GM12878 (cell line): ENCODE data around the gene RFX5. TPM values are rescaled to one million over a fixed set of nuclear protein-coding genes. Genes with fewer than 3 reads are reported as not detected.

Source experiments
- ATAC-seq: fragments of 200-7000 bp; cut with Tn5 transposase; 3 replicates; pipeline ENCODE4 v1.9.1; 2020; ENCODE audit warnings: mild to moderate bottlenecking, moderate library complexity
- BruUV-seq: library from RNA; stranded (reverse); fragments of 400-500 nt; replicated peaks from 2 replicates; lab custom pipeline; 2021; lab: Mats Ljungman, UMichigan
- CTCF ChIA-PET: fragments of 300-600 bp; sonication (Branson Sonifier 250); formaldehyde crosslinking; extraction: SDS; loops from one replicate; lab custom pipeline; 2021; ENCODE audit warnings: inconsistent platforms; lab: Yijun Ruan, JAX
- POLR2A ChIA-PET: fragments of 350-600 bp; formaldehyde crosslinking; extraction: SDS; loops from one replicate; lab custom pipeline; 2021; ENCODE audit warnings: inconsistent platforms; lab: Charles Lee
- RAD21 ChIA-PET: fragments of 300-600 bp; sonication (Branson Sonifier 250); formaldehyde crosslinking; loops from one replicate; lab custom pipeline; 2023; ENCODE audit warnings: antibody characterized with exemption; ENCODE audit not compliant: unreplicated experiment; lab: Charles Lee
- SMC1A ChIA-PET: fragments of 300-600 bp; sonication (Branson Sonifier 250); formaldehyde crosslinking; loops from one replicate; lab custom pipeline; 2023; ENCODE audit not compliant: unreplicated experiment, uncharacterized antibody; lab: Charles Lee
- DNase-seq: peaks from one replicate; pipeline ENCODE4 v3.0.0-alpha.2; 2011; ENCODE audit warnings: low read depth, low spot score
- FAIRE-seq: peaks from 3 replicates; lab custom pipeline; 2011; peaks lifted over from hg19 to GRCh38; lab: Jason Lieb, UNC
- H2AFZ ChIP-seq: 2 replicates; pipeline ENCODE4 v1.6.0; 2011; ENCODE audit warnings: low read depth, low read length, control low read depth; ENCODE audit not compliant: control insufficient read depth
- H3K27ac ChIP-seq: 2 replicates; pipeline ENCODE4 v1.5.1; 2011; ENCODE audit warnings: control low read depth; ENCODE audit not compliant: control insufficient read depth, insufficient read depth
- H3K27me3 ChIP-seq, 2 experiments: replicated peaks in 1 of 2; 2 replicates each; pipeline versions ENCODE4 v1.6.0 to v1.6.1; 2011; ENCODE audit warnings: low read length in 1 of 2; ENCODE audit not compliant: control insufficient read depth in 2 of 2, insufficient read depth in 2 of 2
- H3K36me3 ChIP-seq, 2 experiments: 2 replicates each; pipeline ENCODE4 v1.5.1; 2011; ENCODE audit warnings: low read length in 1 of 2; ENCODE audit not compliant: control insufficient read depth in 2 of 2, insufficient read depth in 2 of 2
- H3K4me1 ChIP-seq: 2 replicates; pipeline ENCODE4 v1.6.1; 2011; ENCODE audit warnings: mild to moderate bottlenecking, low read length, moderate library complexity, mixed read lengths; ENCODE audit not compliant: control insufficient read depth, insufficient read depth
- H3K4me2 ChIP-seq: 2 replicates; pipeline ENCODE4 v1.6.0; 2011; ENCODE audit warnings: control low read depth; ENCODE audit not compliant: control insufficient read depth, insufficient read depth
- H3K4me3 ChIP-seq: fragments of 200-600 bp; sonication (generic); 2 replicates; pipeline ENCODE4 v1.5.1; 2016
- H3K79me2 ChIP-seq: 2 replicates; pipeline ENCODE4 v1.6.0; 2011; ENCODE audit warnings: low read length; ENCODE audit not compliant: control insufficient read depth, insufficient read depth
- H3K9ac ChIP-seq: 2 replicates; pipeline ENCODE4 v1.8.0; 2011; ENCODE audit warnings: low read length, control low read depth, mixed read lengths; ENCODE audit not compliant: control insufficient read depth, insufficient read depth
- H3K9me3 ChIP-seq: replicated peaks from 3 replicates; pipeline ENCODE4 v1.5.1; 2011; ENCODE audit warnings: mild to moderate bottlenecking, low read length; ENCODE audit not compliant: control insufficient read depth, insufficient read depth
- H4K20me1 ChIP-seq: 2 replicates; pipeline ENCODE4 v1.6.0; 2011; ENCODE audit not compliant: control insufficient read depth, insufficient read depth
- KAT2A ChIP-seq: conservative IDR thresholded peaks from 2 replicates; pipeline ENCODE4 v1.6.1; 2011; ENCODE audit warnings: low read depth, low read length; ENCODE audit not compliant: control insufficient read depth
- MTA3 ChIP-seq: IDR thresholded peaks from 2 replicates; pipeline ENCODE4 v1.6.1; 2012; ENCODE audit warnings: low read length, inconsistent platforms, borderline replicate concordance
- MYC ChIP-seq: IDR thresholded peaks from 2 replicates; pipeline ENCODE4 v1.6.1; 2011; ENCODE audit warnings: mild to moderate bottlenecking, low read length, moderate library complexity, inconsistent platforms; ENCODE audit not compliant: insufficient read depth, insufficient replicate concordance, insufficient read length, severe bottlenecking
- POLR2A ChIP-seq: IDR thresholded peaks from 2 replicates; pipeline ENCODE4 v1.6.1; 2011; ENCODE audit warnings: low read depth, mild to moderate bottlenecking, low read length
- RUNX3 ChIP-seq: IDR thresholded peaks from 2 replicates; pipeline ENCODE4 v1.6.1; 2012; ENCODE audit warnings: low read length, inconsistent platforms
- SREBF2 ChIP-seq: IDR thresholded peaks from 2 replicates; pipeline ENCODE4 v1.6.1; 2012; ENCODE audit warnings: mild to moderate bottlenecking, low read length
- STAT1 ChIP-seq: fragments of 450-650 bp; conservative IDR thresholded peaks from 2 replicates; pipeline ENCODE4 v1.6.1; 2014; ENCODE audit warnings: antibody characterized with exemption, mild to moderate bottlenecking
- YY1 ChIP-seq: IDR thresholded peaks from 2 replicates; pipeline ENCODE4 v1.6.1; 2011; ENCODE audit warnings: low read depth, mild to moderate bottlenecking, low read length
- ZNF622 ChIP-seq: fragments of 450-650 bp; IDR thresholded peaks from 2 replicates; pipeline ENCODE4 v1.6.1; 2017; ENCODE audit warnings: mild to moderate bottlenecking, inconsistent platforms
- WGBS: methylation state at CpG from one replicate; pipeline ENCODE4 v1.1.6; 2016; ENCODE audit warnings: low lambda C conversion rate; ENCODE audit not compliant: insufficient replicate concordance, insufficient coverage; ENCODE audit errors: missing lambda C conversion rate; 5-methylcytosine and 5-hydroxymethylcytosine counted together
- in situ Hi-C: fragments of 300-500 bp; cut with MboI; formaldehyde crosslinking; loops from 9 replicates; pipeline ENCODE4 v1.14.3; 2018; ENCODE audit warnings: mixed read lengths
- intact Hi-C: fragments of 100-400 bp; cut with micrococcal nuclease; formaldehyde crosslinking; loops from one replicate; pipeline ENCODE4 v1.14.2; 2022; ENCODE audit not compliant: unreplicated experiment
- polyA plus RNA-seq, 11 experiments: library from polyadenylated mRNA; depleted of rRNA in 4 of 11; unstranded in 6 of 11; stranded (reverse) in 5 of 11; fragments of >200 nt; fragmentation: Nextera tagmentation in 4 of 11; fragmentation: Illumina TruSeq in 1 of 11; extraction: Ambion mirVana in 4 of 11; extraction: Trizol in 1 of 11; gene quantifications; 1 replicate in 1 of 11; 2 replicates in 10 of 11; pipeline versions ENCODE4 v1.2.1 to v1.2.3, GENCODE V29; 2011 to 2016; ENCODE audit warnings: inconsistent platforms in 2 of 11, missing spikeins in 2 of 11, low read depth in 1 of 11
- total RNA-seq, 4 experiments: library from RNA; depleted of rRNA in 3 of 4; stranded (reverse); fragments of >200 nt in 3 of 4; fragmentation: Illumina TruSeq in 1 of 4; extraction: Trizol in 1 of 4; gene quantifications; 2 replicates each; pipeline versions ENCODE4 v1.2.1 to v1.2.3, GENCODE V29; 2013 to 2021
- TF ChIP-seq, protein P1 (sequence below): IDR thresholded peaks from 2 replicates; pipeline ENCODE4 v1.6.1; 2012; ENCODE audit warnings: mild to moderate bottlenecking, low read depth, low read length
- TF ChIP-seq, protein P2 (sequence below): fragments of 450-650 bp; IDR thresholded peaks from 2 replicates; pipeline ENCODE4 v1.6.1; 2016; ENCODE audit warnings: mild to moderate bottlenecking
- TF ChIP-seq, protein P3 (sequence below): fragments of 450-650 bp; IDR thresholded peaks from 2 replicates; pipeline ENCODE4 v1.6.1; 2016; ENCODE audit warnings: mild to moderate bottlenecking, moderate library complexity, borderline replicate concordance

RFX5 gene
- total and polyA plus RNA-seq, 10 of the 15 experiments (the other 5 are each of a cell fraction or from before 2014, with no cell fraction given): 14.1 to 198 (median 124) TPM

DNA sequence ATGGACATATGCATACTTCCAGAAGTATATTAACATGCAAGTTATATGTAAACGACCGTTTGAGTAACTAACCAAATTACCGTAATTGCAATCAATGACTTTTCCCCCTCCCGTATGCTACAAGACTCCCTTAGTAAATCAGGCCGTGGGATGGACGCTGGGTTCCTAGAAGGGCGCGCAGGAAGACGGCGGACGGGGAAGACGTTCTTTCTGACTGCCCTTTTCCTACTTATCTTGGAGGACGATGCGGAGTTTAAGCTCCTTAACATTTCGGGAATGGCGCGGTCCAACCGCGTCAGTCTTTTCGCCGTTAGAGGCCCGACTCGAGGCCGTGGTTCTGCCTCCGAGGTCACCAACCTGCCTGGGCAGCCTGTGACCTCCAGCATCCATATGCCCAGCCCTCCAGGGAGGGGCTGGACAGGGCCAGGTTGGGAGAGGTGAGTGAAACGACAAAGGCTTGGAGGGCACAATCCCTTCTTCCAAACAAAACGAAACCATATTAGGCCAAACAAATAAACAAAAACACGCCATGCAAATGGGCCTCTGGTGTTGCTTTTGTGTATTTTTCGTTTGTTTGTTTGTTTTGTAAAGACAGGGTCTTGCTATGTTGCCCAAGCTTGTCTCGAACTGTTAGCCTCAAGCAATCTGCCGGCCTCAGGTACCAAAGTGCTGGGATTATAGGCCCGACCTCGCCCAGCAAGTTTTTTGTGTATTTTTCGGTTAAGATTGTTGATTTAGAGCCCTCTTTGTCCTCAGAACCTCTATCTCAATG is 19.0 kb downstream of the RFX5 start:
- H4K20me1 ChIP-seq: no peaks in the 10 kb centered on the region
- H3K4me1 ChIP-seq: peaks cover 9% of the 10 kb centered on the region; the same call in 1 of the 2 replicates
- ChIA-PET POLR2A (interaction anchor here (0.6 to 10.5 kb wide), 10 partner anchors 13 to 139 kb away, joined by 3 to 110 read pairs (median 8); partner anchors contain the start of genes PSMB4, RFX5, VPS72 and ZNF687), CTCF (interaction anchor here (1.3 to 14.4 kb wide), 6 partner anchors 11 to 47 kb away, joined by 5 to 189 read pairs (median 8); no protein-coding TSS in a partner anchor), SMC1A (interaction anchor here (0.8 to 6.8 kb wide), 11 partner anchors 12 to 116 kb away, joined by 3 to 75 read pairs (median 8); partner anchors contain the start of genes PSMB4, PSMD4, RFX5 and ZNF687), RAD21 (interaction anchor here (0.8 to 3.8 kb wide), 14 partner anchors 10 to 964 kb away, joined by 3 to 37 read pairs (median 5); partner anchors contain the start of genes PSMB4, RFX5, RPRD2 and VPS72)
- peak overlapping the region; percentile 72 for H3K4me2 ChIP-seq
- H3K4me3 ChIP-seq: peak overlapping the region; percentile 74
- no peaks in the 10 kb centered on the region for H3K27me3 ChIP-seq
- intact Hi-C loops: loop anchor here (2.0 to 5.0 kb wide), 2 partner anchors 45 to 131 kb away; partner anchors contain the start of genes PIP5K1A and ZNF687
- DNase-seq (no peak), FAIRE-seq (peak; percentile 7), ATAC-seq (peak; percentile 6)
- no peaks in the 10 kb centered on the region; a peak in 1 of 4 replicates for H3K36me3 ChIP-seq
- H3K79me2 ChIP-seq: peaks cover 30% of the 10 kb centered on the region
- 11% methylated on average over 34 of the region's 34 CpGs for WGBS
- in situ Hi-C loops: no loop called here
- no peak for TF ChIP-seq YY1
- peak; percentile 17; the same call in 1 of the 2 replicates for TF ChIP-seq RUNX3
- no peak for TF ChIP-seq SREBF2
- 0 out of 2 replicates have a peak, but pooled peaks have one; percentile 29 for TF ChIP-seq MTA3
- TF ChIP-seq, protein P1, sequence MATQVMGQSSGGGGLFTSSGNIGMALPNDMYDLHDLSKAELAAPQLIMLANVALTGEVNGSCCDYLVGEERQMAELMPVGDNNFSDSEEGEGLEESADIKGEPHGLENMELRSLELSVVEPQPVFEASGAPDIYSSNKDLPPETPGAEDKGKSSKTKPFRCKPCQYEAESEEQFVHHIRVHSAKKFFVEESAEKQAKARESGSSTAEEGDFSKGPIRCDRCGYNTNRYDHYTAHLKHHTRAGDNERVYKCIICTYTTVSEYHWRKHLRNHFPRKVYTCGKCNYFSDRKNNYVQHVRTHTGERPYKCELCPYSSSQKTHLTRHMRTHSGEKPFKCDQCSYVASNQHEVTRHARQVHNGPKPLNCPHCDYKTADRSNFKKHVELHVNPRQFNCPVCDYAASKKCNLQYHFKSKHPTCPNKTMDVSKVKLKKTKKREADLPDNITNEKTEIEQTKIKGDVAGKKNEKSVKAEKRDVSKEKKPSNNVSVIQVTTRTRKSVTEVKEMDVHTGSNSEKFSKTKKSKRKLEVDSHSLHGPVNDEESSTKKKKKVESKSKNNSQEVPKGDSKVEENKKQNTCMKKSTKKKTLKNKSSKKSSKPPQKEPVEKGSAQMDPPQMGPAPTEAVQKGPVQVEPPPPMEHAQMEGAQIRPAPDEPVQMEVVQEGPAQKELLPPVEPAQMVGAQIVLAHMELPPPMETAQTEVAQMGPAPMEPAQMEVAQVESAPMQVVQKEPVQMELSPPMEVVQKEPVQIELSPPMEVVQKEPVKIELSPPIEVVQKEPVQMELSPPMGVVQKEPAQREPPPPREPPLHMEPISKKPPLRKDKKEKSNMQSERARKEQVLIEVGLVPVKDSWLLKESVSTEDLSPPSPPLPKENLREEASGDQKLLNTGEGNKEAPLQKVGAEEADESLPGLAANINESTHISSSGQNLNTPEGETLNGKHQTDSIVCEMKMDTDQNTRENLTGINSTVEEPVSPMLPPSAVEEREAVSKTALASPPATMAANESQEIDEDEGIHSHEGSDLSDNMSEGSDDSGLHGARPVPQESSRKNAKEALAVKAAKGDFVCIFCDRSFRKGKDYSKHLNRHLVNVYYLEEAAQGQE: no peak
- no peak for TF ChIP-seq KAT2A
- TF ChIP-seq MYC: no peak
- 0 out of 2 replicates have a peak, but pooled peaks have one; percentile 48 for TF ChIP-seq STAT1
- TF ChIP-seq POLR2A: peak; percentile 47
- TF ChIP-seq, protein P2, sequence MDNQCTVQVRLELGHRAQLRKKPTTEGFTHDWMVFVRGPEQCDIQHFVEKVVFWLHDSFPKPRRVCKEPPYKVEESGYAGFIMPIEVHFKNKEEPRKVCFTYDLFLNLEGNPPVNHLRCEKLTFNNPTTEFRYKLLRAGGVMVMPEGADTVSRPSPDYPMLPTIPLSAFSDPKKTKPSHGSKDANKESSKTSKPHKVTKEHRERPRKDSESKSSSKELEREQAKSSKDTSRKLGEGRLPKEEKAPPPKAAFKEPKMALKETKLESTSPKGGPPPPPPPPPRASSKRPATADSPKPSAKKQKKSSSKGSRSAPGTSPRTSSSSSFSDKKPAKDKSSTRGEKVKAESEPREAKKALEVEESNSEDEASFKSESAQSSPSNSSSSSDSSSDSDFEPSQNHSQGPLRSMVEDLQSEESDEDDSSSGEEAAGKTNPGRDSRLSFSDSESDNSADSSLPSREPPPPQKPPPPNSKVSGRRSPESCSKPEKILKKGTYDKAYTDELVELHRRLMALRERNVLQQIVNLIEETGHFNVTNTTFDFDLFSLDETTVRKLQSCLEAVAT: peak; percentile 99
- TF ChIP-seq, protein P3, sequence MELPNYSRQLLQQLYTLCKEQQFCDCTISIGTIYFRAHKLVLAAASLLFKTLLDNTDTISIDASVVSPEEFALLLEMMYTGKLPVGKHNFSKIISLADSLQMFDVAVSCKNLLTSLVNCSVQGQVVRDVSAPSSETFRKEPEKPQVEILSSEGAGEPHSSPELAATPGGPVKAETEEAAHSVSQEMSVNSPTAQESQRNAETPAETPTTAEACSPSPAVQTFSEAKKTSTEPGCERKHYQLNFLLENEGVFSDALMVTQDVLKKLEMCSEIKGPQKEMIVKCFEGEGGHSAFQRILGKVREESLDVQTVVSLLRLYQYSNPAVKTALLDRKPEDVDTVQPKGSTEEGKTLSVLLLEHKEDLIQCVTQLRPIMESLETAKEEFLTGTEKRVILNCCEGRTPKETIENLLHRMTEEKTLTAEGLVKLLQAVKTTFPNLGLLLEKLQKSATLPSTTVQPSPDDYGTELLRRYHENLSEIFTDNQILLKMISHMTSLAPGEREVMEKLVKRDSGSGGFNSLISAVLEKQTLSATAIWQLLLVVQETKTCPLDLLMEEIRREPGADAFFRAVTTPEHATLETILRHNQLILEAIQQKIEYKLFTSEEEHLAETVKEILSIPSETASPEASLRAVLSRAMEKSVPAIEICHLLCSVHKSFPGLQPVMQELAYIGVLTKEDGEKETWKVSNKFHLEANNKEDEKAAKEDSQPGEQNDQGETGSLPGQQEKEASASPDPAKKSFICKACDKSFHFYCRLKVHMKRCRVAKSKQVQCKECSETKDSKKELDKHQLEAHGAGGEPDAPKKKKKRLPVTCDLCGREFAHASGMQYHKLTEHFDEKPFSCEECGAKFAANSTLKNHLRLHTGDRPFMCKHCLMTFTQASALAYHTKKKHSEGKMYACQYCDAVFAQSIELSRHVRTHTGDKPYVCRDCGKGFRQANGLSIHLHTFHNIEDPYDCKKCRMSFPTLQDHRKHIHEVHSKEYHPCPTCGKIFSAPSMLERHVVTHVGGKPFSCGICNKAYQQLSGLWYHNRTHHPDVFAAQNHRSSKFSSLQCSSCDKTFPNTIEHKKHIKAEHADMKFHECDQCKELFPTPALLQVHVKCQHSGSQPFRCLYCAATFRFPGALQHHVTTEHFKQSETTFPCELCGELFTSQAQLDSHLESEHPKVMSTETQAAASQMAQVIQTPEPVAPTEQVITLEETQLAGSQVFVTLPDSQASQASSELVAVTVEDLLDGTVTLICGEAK: peak; percentile 55
- no peak for TF ChIP-seq ZNF622
- no peaks in the 10 kb centered on the region for H3K9me3 ChIP-seq
- peak overlapping the region; percentile 95 for H3K27ac ChIP-seq
- BruUV-seq: TSS peak; percentile 77
- peak overlapping the region; percentile 89 for H3K9ac ChIP-seq
- peak overlapping the region; percentile 77 for H2AFZ ChIP-seq
